ENCODE data around the gene CYBRD1.

Gene CYBRD1

DNA sequence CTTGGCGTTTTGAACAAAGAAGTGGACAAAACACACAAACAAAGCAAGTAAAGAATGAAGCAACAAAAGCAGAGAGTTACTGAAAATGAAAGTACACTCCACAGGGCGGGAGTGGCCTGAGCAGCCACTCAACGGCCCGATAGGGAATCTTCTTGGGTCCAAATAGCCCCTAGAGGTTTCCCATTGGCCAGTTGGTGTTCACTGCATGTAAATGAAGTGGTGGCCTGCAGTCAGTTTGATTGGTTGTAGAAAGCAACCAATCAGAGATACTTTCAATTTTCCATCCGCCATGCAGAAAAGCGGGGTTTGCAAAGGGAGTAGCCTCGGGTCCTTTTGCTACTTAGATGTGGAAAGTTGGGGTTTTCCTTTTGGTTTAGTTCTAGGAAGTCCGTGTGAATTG lies 31.6 kb downstream of the CYBRD1 start:
- DNase-seq (ENCODE audit: low read depth in 2 of 2): no peak

DNA sequence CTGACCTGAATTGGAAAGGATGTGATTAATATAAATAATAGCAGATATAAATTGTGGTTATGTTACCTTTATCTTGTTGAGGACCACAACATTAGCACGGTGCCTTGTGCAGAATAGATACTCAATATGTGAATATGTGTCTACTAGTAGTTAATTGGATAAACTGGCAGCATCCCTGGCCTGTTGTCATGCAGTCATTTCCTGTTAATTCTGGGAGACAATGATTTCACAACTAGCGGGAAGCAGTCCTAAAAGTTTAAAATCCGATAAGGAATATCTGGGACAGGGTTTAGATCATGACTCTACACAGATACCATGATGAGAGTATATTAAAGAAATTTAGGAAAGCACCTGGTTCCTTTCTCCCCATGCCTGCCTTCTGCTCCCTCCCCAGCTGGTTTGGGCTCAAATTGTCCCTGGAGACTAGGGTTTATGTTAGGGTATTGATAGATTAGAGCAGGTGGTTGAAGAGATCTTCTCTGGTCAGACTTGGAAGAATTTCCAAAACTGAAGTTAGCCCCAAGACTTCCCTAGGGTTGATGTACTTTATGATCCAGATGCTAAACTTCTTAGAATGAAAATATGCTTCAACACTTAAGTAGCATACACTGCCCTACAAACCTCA lies 32.8 kb downstream of the CYBRD1 start:
- DNase-seq (ENCODE audit: low read depth in 2 of 2): no peak

DNA sequence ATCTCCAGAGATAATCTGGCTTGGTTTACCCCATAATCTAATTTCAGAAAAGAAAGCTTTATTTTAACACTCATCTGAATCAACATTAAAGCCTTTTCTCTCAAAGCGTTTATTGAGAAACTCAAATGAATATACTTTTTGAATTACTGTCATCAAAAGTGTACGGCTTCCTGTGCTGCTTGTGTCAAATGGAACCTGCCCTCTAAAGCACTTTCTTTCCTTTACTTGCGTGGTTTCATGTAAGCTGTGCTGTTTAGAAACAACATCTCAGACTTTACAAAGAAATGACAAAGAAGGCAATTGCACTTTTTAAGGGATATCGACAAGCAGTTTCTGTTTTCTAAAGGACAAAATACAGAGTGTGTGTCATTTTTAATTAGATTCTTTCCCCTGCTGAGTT lies 35.1 kb downstream of the CYBRD1 start:
- DNase-seq (ENCODE audit: low read depth in 2 of 2): no peak

DNA sequence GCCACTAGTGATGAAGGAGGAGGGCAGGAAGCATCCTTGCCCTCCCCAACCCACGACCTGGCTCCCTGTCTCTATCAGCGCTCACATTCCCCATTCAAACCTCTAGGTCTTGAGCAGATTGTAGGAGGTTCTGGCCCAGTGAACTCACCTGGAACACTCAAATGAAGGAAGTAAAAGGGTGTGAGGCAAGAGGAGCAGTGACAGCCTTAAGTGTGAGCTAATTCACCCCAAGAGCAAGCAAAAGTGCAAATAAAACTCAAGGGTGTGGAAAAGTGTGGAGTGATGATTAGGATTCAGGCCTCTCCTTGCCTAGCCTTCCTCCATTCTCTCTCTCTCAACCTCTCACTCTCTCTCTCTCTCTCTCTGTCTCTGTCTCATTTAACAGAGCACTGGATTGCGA lies 41.0 kb downstream of the CYBRD1 start:
- DNase-seq (ENCODE audit: low read depth in 2 of 2): no peak

DNA sequence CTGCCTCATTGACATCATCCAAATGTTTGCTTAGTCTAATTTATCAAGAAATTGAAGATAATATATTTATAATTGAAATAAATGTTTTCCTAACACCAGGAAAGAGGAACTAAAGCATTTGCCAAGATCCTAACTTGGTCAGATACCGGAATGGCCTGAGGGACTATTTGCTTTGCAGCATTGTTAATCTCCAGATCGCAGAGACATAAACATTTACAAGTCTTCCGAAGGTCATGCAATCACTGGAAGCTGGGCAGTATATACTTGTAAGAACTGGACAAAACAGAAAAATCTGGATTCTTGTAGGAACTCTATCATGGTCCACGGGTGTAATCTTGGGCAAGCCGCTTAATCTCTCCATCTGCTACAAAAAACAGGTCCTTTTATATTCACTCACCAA lies 42.2 kb downstream of the CYBRD1 start:
- DNase-seq (ENCODE audit: low read depth in 2 of 2): no peak

DNA sequence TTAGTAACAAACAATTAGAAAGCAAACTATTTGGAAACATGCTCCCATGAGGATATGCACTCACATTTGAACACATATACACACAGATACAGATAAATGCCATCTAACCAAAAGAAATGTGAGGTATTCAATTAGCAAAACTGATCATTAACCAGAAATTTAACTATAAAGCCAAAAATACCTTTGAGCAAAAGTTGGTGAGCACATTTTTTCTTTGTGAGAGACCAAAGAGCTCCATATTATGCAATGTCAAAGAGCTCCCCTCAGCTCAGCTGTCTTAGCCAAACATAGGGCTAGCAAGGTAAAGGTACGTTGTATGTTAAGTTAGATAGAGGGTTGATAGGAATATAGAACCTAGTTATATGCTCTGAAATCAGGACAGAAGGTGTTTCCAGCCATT lies 43.8 kb downstream of the CYBRD1 start:
- no peak for DNase-seq (ENCODE audit: low read depth in 2 of 2)

DNA sequence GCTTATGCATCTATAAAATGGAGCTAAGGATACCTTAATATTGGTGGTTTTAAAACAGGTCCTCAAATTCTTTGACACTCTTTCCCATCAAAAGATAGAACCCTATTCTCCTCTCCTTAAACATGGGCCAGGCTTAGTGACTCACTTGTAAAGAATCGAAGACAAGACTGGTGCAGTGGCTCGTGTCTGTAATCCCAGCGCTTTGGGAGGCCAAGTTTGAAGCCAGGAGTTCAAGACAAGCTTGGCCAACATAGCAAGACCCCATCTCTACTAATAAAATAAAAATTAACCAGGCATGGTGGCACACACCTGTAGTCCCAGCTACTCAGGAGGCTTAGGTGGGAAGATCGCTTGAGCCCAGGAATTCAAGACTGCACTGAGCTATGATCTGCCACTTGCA lies 44.5 kb downstream of the CYBRD1 start:
- DNase-seq (ENCODE audit: low read depth in 2 of 2): no peak

DNA sequence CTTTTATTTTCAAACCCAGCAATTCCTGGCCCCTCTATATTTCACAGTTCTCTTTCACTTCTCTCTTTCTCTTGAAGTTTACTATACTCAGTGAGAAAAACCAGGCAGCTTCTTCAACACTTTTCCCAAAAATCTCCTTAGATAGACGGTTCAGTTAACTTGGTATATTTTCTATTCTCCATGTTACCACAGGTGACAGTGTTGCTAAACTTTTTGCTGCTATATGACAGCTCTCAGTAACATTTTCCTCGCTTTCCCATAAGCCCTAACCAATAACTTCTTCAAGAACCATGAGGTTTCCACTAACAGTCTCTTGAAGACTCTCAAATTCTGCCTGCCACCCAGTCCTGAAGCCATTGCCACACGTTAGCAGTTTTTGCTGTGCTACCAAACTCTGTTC lies 45.8 kb downstream of the CYBRD1 start:
- DNase-seq (ENCODE audit: low read depth in 2 of 2): no peak

DNA sequence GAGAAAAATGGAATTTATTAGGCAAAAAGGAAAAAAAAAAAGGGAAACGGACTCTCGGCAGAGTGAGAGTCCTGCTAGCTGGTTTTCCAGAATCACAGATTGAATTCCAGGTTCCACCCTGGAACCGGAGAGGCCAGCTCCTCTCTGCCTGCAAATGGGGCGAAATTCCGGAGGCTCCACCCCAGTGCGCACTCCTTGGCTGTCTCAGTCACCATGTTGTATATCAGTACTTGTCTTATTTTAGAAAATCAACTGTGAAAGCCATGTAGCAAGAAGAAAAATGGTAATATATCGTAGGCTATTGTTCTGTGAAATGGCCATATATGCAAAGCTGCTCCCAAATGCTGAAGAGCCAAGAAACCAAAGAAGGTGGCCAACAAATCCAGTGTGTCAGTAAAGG lies 49.4 kb downstream of the CYBRD1 start:
- no peak for DNase-seq (ENCODE audit: low read depth in 2 of 2)

DNA sequence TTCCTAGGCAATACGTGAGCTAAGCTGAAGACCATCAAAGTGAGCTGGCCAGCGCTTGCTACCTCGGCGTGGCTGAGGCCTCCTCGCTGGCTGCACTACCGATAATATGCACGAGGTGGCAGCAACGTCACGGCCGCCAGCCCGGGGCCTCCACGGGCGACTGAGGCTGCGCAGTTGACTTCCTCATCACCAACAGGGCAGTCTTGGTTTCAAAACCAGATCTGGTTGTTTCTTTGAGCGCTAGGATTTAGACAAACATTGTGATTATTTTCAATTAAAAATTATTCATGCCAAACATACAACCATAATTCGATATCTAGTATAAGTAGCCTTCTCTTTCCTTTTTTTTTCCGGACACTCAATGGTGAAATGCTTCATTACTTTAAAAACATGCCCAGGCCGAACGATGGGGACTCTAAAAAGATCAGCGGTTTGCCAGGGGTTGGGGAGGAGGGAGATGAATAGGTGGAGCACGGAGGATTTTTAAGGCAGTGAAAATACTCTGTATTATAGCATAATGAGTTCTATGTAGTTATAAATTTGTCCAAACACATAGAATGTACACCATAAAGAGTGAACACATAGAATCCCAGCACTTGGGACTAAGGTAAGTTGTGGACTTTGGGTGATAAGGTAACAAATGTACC lies 52.0 kb downstream of the CYBRD1 start:
- peak; percentile 34 to 52 for DNase-seq (ENCODE audit: low read depth in 2 of 2)

DNA sequence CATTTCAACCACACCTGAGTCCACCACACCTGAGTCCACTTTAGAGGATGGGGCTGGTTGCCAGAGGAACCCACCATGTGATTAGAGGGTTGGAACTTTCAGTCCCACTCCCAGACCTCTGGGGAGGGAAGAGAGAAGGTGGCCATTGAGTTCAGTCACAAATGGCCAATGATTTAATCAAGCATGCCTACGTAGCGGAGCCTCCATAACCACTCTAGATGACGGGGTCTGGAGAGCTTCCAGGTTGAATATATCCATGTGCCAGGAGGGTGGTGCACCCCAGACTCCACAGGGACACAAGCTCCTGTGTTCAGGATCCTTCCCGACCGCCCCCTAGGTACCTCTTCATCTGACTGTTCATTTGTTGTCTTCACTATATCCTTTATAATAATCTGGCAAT lies 53.3 kb downstream of the CYBRD1 start:
- DNase-seq (ENCODE audit: low read depth in 2 of 2): no peak

DNA sequence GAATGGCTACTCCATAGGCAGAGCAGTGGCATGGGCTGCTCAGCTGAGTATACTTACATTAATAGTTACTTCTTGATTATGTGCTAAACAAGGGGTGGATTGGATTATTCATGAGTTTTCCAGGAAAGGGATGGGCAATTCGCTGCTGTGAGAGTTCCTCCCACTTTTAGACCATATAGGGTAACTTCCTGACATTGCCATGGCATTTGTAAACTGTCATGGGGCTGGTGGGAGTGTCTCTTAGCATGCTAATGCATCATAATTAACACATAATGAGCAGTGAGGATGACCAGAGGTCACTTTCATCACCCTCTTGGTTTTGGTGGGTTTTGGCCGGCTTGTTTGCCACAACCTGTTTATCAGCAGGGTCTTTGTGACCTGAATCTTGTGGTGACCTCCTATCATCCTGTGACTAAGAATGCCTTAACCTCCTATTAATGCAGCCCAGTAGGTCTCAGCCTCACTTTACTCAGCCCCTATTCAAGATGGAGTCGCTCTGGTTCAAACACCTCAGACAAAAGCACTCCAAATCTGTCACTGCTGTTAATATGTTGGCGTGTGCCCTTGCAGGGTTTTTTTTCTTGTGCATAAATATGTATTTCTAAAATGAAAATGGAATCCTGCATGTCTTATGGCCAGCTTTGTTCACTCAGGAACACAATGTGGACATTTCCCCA lies 56.0 kb downstream of the CYBRD1 start:
- no peak for DNase-seq (ENCODE audit: low read depth in 2 of 2)

DNA sequence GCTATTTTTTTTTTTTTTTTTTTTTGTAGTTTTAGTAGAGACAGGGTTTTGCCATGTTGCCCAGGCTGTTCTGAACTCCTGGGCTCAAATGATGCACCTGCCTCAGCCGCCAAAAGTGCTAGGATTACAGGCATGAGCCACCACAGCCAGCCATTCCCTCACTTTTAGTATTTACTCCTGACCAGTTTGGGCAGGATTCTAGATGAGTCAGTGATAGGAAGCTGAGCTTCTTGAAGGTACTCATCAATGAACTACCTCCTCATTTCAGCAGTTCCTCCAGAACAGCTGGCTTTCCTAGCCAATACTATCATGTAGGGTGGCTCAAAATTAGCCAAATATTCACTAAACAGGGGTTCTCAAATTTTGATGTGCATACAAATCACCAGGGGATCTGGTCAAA lies 57.2 kb downstream of the CYBRD1 start:
- no peak for DNase-seq (ENCODE audit: low read depth in 2 of 2)

DNA sequence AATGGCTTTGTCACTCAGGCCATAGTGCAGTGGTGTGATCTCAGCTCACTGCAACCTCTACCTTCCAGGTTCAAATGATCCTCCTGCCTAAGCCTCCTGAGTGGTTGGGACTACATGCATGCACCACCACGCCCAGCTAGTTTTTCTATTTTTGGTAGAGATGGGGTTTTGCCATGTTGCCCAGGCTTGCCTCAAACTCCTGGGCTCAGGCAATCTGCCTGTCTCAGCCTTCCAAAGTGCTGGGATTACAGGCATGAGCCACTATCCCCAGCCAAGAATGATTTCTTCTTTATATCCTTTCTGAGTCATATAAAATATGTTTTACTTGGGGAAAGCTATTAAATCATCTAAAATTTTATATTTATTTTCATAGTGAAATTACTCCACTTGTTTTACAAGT lies 61.3 kb downstream of the CYBRD1 start:
- no peak for DNase-seq (ENCODE audit: low read depth in 2 of 2)

DNA sequence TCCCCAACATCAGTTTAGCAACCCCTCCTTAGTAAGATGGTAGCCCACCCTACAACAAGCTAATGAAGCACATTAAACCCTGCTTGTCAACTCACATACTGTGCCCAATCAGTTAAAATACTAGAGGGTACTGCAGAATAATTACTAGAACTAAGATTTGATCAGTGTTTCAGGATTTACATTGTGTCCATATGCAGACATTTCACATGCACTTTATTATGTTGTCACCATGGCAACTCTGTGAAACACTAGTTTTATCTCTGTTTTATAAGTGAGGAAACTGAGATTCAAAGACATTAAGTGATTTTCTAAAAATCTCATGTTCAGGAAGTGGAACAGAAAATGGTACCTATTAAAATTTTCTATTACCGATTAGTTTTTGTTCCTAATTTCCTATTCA lies 61.7 kb downstream of the CYBRD1 start:
- no peak for DNase-seq (ENCODE audit: low read depth in 2 of 2)

DNA sequence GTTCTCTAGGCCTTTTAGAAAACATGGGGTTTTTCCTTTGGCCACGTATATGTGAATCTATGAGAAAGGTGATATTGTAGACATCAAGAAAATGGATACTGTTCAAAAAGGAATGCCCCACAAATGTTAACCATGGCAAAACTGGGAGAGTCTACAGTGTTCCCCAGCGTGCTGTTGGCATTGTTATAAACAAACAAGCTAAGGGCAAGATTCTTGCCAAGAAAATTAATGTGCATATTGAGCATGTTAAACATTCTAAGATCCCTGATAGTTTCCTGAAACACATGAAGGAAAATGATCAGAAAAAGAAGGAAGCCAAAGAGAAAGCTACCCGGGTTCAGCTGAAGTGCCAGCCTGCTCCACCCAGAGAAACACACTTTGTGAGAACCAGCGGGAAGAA lies 64.9 kb downstream of the CYBRD1 start:
- DNase-seq (ENCODE audit: low read depth in 2 of 2): no peak

DNA sequence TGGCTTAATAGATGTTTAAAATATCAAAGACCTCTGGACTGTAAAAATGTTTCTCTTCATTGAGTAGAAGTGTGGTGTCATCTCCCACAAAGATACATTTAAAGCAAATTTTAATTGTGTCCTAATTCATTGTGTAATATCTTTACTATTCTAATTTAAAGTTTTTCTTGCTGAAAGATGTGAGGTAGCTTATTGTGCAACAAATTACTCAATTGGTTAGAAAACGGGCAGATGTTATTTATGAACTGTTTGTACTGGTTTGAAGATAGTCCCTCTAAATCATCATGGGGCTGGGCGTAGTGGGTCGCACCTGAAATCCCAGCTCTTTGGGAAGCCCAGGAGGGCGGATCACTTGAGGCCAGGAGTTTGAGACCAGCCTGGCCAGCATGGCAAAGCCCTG lies 65.3 kb downstream of the CYBRD1 start:
- DNase-seq (ENCODE audit: low read depth in 2 of 2): no peak

DNA sequence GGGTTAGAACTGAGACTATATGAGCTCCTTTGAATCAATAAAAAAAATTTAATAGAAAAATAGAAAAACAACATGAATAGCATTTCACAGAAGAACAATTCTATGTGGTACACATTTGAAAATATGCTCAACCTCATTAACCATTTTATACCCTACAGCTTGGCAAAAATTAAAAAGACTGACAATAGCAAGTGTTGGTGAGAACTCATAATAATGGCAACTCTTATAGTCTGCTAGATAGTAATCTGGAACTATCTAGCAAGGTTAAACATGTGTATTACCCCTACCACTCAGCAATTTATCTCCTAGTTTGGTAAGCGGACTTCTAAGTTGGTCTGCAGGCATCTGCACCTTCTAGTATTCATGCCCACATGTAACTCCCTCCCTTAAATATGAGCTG lies 67.8 kb downstream of the CYBRD1 start:
- no peak for DNase-seq (ENCODE audit: low read depth in 2 of 2)

DNA sequence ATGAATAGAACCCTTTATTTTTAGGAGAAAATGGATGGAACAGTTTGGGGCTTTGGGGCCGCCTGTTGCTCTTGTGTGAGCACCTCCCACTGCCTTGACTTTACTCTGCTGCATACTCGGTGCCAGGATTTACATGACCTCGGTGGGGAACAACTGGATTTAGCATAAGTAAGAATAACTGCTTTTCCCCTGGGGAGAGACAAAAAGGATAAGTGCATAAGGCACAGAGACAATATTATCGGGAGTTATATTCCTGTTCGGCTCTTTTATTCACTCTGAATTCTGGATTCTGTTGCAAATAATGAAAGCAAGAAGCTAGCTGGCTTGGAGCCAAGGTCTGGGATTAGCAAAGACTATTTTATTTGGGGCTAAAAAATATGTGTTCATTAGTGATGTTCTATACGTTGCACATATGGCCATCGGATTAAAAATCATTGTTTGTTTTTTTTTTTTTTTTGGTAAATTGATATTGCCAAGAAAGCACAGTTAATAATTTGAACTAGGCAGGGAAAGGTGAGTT lies 69.8 kb downstream of the CYBRD1 start:
- DNase-seq (ENCODE audit: low read depth in 2 of 2): no peak

DNA sequence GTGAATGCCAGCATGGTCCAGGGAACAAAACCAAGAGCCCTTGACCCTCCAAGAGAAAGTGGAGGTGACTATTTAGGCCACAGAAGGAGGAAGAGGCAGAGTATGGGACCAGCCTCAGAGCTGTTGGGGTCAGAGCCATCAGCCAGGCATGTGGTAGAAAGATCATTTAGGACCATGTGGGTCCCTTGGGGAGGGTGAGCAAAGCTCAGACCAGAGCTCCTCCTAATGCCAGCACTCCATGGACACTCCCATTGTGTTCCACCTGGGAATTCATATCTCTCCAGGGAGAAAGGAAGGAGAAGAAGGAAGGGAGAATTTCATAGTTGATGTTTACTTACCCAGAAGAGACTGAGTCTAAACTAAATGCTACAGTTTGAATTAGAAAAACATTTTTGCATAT lies 73.2 kb downstream of the CYBRD1 start:
- DNase-seq (ENCODE audit: low read depth in 2 of 2): no peak

DNA sequence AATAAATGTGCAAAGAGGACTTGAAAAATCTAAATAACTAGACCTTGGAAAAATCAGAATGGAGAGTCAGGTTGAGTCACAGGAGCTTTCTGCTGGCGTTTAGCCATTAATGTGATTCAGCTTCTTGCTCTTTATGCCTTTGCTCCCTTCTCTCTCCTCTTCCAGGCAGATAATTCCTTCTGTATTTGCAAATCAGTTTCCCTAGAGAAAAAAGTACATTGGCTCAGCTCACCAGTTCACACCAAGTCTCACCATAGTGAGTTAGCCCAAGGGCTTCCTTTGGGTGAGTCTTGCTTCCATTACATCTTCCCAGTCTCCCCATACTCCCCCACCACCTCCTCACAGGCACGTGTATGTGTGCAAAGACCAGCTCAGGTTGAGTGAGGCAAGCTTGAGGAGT lies 73.6 kb downstream of the CYBRD1 start:
- DNase-seq (ENCODE audit: low read depth in 2 of 2): peak; percentile 78 to 80

DNA sequence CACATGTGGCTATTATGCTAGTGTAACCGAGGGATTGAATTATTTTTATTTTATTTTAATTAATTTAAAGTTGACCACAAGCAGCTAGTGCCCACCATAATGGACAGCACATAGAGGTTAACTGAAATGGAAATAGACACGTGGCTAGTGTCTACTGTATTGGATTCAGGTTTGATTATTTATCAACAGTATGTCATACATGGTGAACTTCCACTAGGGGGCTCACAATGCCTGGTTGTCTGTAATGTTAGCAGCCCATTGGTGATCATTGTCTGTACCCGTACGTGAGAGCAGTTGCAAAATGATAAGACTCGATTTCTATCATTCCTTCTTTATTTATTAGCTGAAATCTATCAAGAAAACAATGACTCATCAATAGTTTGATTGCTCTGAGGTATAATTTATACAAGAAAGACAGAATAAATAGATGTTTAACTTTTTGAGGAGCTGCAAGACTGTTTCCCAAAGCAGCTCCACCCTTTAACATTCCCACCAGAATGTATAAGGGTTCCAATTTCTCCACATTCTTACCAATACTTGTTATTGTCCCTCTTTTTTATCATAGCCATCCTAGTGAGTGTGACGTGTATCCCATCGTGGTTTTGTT lies 76.5 kb downstream of the CYBRD1 start:
- peak; percentile 32 to 40 for DNase-seq (ENCODE audit: low read depth in 2 of 2)

DNA sequence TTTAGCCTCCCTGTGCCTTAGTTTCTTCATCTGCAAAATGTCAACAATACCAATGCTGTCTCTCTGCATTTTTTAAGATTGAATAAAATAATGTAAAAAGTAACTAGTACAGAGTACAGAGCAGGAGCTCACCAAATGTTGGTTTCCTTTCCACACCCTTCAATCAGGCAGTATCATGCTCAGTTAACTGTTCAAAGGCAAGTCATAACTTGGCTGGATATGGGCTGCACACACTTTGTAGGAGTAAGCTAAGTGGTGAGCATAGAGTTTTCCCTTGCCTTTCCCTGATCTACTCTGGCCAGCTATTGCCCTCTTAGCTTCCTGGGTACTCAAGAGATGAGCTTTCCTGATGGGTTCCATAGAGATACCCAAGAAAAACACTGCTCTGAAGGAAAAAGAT lies 77.9 kb downstream of the CYBRD1 start:
- DNase-seq (ENCODE audit: low read depth in 2 of 2): no peak
